Right lobe of liver (tissue), 6 donors: ENCODE data around the gene SRPK2. TPM values are rescaled to one million over a fixed set of nuclear protein-coding genes. Genes with fewer than 3 reads are reported as not detected.

Experiments
- ATAC-seq, 4 donors: fragments of 200-7000 bp; cut with Tn5 transposase; one replicate each; pipeline ENCODE4 v1.9.1; 2020; ENCODE audit warnings: mild to moderate bottlenecking in 4 of 4, moderate library complexity in 4 of 4
- DNase-seq, 3 donors: peaks; one replicate each; pipeline ENCODE4 v3.0.0-alpha.2; 2020
- H3K27ac ChIP-seq, 3 donors: fragments of 200-600 bp; one replicate each; pipeline ENCODE4 v1.8.0; 2022
- H3K27me3 ChIP-seq, 2 donors: fragments of 200-600 bp; one replicate each; pipeline ENCODE4 v1.8.0; 2022
- H3K36me3 ChIP-seq, 4 donors: fragments of 200-600 bp; sonication (generic) in 1 of 4; one replicate each; pipeline versions ENCODE4 v1.5.1 to v1.8.0; 2017 to 2022; ENCODE audit warnings: control low read depth in 1 of 4
- H3K4me1 ChIP-seq, 4 donors: fragments of 200-600 bp; sonication (generic) in 1 of 4; one replicate each; pipeline versions ENCODE4 v1.5.1 to v1.8.0; 2017 to 2022; ENCODE audit warnings: control low read depth in 1 of 4
- H3K4me3 ChIP-seq, 3 donors: fragments of 200-600 bp; one replicate each; pipeline ENCODE4 v1.8.0; 2022
- H3K9me3 ChIP-seq, 4 donors: fragments of 200-600 bp; sonication (generic) in 1 of 4; one replicate each; pipeline versions ENCODE4 v1.5.1 to v1.8.0; 2017 to 2022; ENCODE audit warnings: control low read depth in 1 of 4
- CTCF ChIP-seq, 4 donors: fragments of 200-600 bp in 3 of 4; fragments of 450-650 bp in 1 of 4; IDR thresholded peaks; one replicate each; pipeline versions ENCODE4 v1.5.1 to v1.8.0; 2016 to 2022; ENCODE audit warnings: antibody characterized with exemption in 4 of 4, mild to moderate bottlenecking in 2 of 4
- POLR2A ChIP-seq: fragments of 450-650 bp; IDR thresholded peaks from one replicate; pipeline ENCODE4 v1.6.1; 2017; ENCODE audit warnings: antibody characterized with exemption, mild to moderate bottlenecking
- WGBS: methylation state at CpG from one replicate; pipeline ENCODE4 v1.1.6; 2018; ENCODE audit warnings: low coverage, low lambda C conversion rate; ENCODE audit not compliant: insufficient coverage; ENCODE audit errors: missing lambda C conversion rate; 5-methylcytosine and 5-hydroxymethylcytosine counted together
- intact Hi-C, 2 donors: fragments of 100-400 bp; cut with DNase I; formaldehyde crosslinking; loops; one replicate each; pipeline versions ENCODE4 v1.11.2 to v1.14.1; 2022
- total RNA-seq, 6 experiments: library from RNA; depleted of rRNA in 2 of 6; stranded (reverse); fragments of >200 nt in 2 of 6; fragmentation: NEBNext Ultra II Directional in 3 of 6; extraction: Animal tissue kit (Norgen Biotek cat#: 25700) in 3 of 6; gene quantifications; one replicate each; pipeline versions ENCODE4 v1.1.0 to v1.2.4, GENCODE V29; 2016 to 2023
- donor health status: DM: no; HTN: yes; CAD: no.
- donor health status: DM: no; HTN: no; CAD: no.
- donor health status: DM: no; HTN: no; CAD: no.
- donor health status: DM: no; HTN: yes; CAD: no.
- donor health status: DM: no; HTN: yes; CAD: no.

The SRPK2 gene
- total RNA-seq, 6 experiments from 2014 or later: 15.5 to 21.1 (median 18.2) TPM

GRCh38 chr7:105189859-105190492 lies 198.7 kb downstream of the SRPK2 start:
- Histone ChIP-seq H3K27ac (no peak overlapping the region), H3K9me3 (no peaks in the 10 kb centered on the region), H3K27me3 (no peaks in the 10 kb centered on the region), H3K4me3 (no peak overlapping the region), H3K4me1 (peaks cover 0 to 6% (median 0%) of the 10 kb centered on the region in 4 donors), H3K36me3 (no peaks in the 10 kb centered on the region)
- TF ChIP-seq CTCF (IDR thresholded peaks at IDR 0.05) (no peak), POLR2A (no peak)
- DNase-seq: no peak
- 94% methylated on average over 2 of the region's 8 CpGs for WGBS
- intact Hi-C loops: no loop called here
- ATAC-seq: no peak

GRCh38 chr7:105188201-105188600 lies 200.5 kb downstream of the SRPK2 start:
- Histone ChIP-seq H3K4me3 (no peak overlapping the region), H3K27ac (no peak overlapping the region), H3K4me1 (peaks cover 0 to under 1% (median 0%) of the 10 kb centered on the region in 4 donors), H3K36me3 (no peaks in the 10 kb centered on the region), H3K9me3 (no peaks in the 10 kb centered on the region), H3K27me3 (no peaks in the 10 kb centered on the region)
- ATAC-seq (no peak), DNase-seq (no peak)
- TF ChIP-seq POLR2A: no peak
- no peak for TF ChIP-seq CTCF (IDR thresholded peaks at IDR 0.05)
- intact Hi-C loops: no loop called here

- no peak overlapping the region for H3K27ac ChIP-seq
- H3K4me1 ChIP-seq: no peaks in the 10 kb centered on the region
- no peak overlapping the region for H3K4me3 ChIP-seq
- 84% methylated on average over 4 of the region's 4 CpGs for WGBS
- H3K9me3 ChIP-seq: no peaks in the 10 kb centered on the region
- H3K27me3 ChIP-seq: no peaks in the 10 kb centered on the region
- peak in 1 of 4 donors; percentile 36 for ATAC-seq
- no peaks in the 10 kb centered on the region for H3K36me3 ChIP-seq
- TF ChIP-seq CTCF (IDR thresholded peaks at IDR 0.05): no peak
- TF ChIP-seq POLR2A: no peak
- DNase-seq: no peak
- intact Hi-C loops: no loop called here
Measured at GRCh38 chr7:105187302-105188169, 201.2 kb downstream of the SRPK2 start.

GRCh38 chr7:105185290-105186010 lies 203.3 kb downstream of the SRPK2 start:
- no peak for ATAC-seq
- H3K4me1 ChIP-seq: no peaks in the 10 kb centered on the region
- no peak overlapping the region for H3K27ac ChIP-seq
- H3K4me3 ChIP-seq: no peak overlapping the region
- no peaks in the 10 kb centered on the region for H3K36me3 ChIP-seq
- H3K27me3 ChIP-seq: no peaks in the 10 kb centered on the region
- no peak for DNase-seq
- 89% methylated on average over 2 of the region's 2 CpGs for WGBS
- intact Hi-C loops: no loop called here
- no peaks in the 10 kb centered on the region for H3K9me3 ChIP-seq
- TF ChIP-seq CTCF (IDR thresholded peaks at IDR 0.05) (no peak), POLR2A (no peak)
